IMR-90 (cell line): ENCODE data around the gene CCM2.

Experiments
- BHLHE40 ChIP-seq: fragments of 150-350 bp; IDR thresholded peaks from 2 replicates; pipeline ENCODE4 v1.6.1; 2016; ENCODE audit warnings: mild to moderate bottlenecking, low read depth, low read length
- CEBPB ChIP-seq: IDR thresholded peaks from 2 replicates; pipeline ENCODE4 v1.6.1; 2012; ENCODE audit warnings: low read depth, low read length, improper control_type of control experiment
- CTCF ChIP-seq: conservative IDR thresholded peaks from 2 replicates; pipeline ENCODE4 v1.5.1; 2012; ENCODE audit warnings: mild to moderate bottlenecking, low read depth, low read length, improper control_type of control experiment
- FOS ChIP-seq: fragments of 150-350 bp; IDR thresholded peaks from 2 replicates; pipeline ENCODE4 v1.6.1; 2016; ENCODE audit warnings: low read depth, low read length
- MAFK ChIP-seq: IDR thresholded peaks from 2 replicates; pipeline ENCODE4 v1.6.1; 2012; ENCODE audit warnings: low read depth, low read length, improper control_type of control experiment
- MAZ ChIP-seq: IDR thresholded peaks from 2 replicates; pipeline ENCODE4 v1.6.1; 2012; ENCODE audit warnings: low read depth, mild to moderate bottlenecking, low read length, improper control_type of control experiment, moderate library complexity, borderline replicate concordance
- POLR2A ChIP-seq: IDR thresholded peaks from 2 replicates; pipeline ENCODE4 v1.6.1; 2012; ENCODE audit warnings: mild to moderate bottlenecking, low read depth, low read length
- RAD21 ChIP-seq: IDR thresholded peaks from 2 replicates; pipeline ENCODE4 v1.6.1; 2012; ENCODE audit warnings: low read length, improper control_type of control experiment
- RFX5 ChIP-seq: IDR thresholded peaks from 2 replicates; pipeline ENCODE4 v1.8.0; 2012; ENCODE audit warnings: low read depth, mild to moderate bottlenecking, low read length, moderate library complexity
- SMC3 ChIP-seq: fragments of 150-350 bp; IDR thresholded peaks from 2 replicates; pipeline ENCODE4 v1.6.1; 2016; ENCODE audit warnings: low read depth, mild to moderate bottlenecking, antibody characterized with exemption, low read length, moderate library complexity
- USF2 ChIP-seq: fragments of 150-350 bp; IDR thresholded peaks from 2 replicates; pipeline ENCODE4 v1.6.1; 2017; ENCODE audit warnings: mild to moderate bottlenecking, antibody characterized with exemption, low read length, low read depth

GRCh38 chr7:45028138-45028919 lies 28.3 kb downstream of the CCM2 start:
- TF ChIP-seq CTCF (no peak), BHLHE40 (no peak), RFX5 (no peak), USF2 (no peak), POLR2A (no peak), MAZ (no peak), MAFK (no peak), SMC3 (no peak), CEBPB (no peak), RAD21 (no peak), FOS (no peak)
